KBM-7 (cell line): ENCODE results near the gene CGB1.
"Not testable (repeated sequence)": the region's sequence is repeated elsewhere in the genome, so short reads cannot be mapped to it uniquely, and the experiment has no call there.

Experiments used
- DNase-seq: peaks from one replicate; pipeline ENCODE4 v3.0.0-alpha.2; 2015
- in situ Hi-C: fragments of 300-500 bp; cut with MboI; formaldehyde crosslinking; loops from 2 replicates; pipeline ENCODE4 v1.14.3; 2020; ENCODE audit warnings: low sequenced_read_pairs, low pct_unique_long_range_greater_than_20kb, mixed read lengths

CGB1 gene

DNA sequence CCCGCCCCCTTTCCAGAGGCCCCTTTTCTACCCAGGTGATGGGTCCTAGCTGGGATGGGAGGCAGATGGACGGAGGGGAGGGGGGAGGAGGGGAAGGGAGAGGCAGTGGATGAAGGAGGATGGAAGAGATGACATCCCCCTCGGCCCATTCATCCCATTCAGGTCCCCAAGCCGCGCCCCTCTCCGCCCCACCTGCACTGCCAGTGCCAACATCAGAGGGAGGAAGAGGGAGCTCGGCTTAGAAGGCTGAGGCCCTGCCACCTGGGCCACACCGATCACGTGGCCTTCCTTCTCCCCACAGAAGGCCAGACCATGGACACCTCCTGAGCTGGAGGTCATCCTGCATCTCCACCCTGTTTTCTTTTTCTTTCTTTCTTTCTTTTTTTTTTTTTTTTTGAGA lies 8.0 kb downstream of the CGB1 start:
- in situ Hi-C loops, DNase-seq: not testable (repeated sequence)

DNA sequence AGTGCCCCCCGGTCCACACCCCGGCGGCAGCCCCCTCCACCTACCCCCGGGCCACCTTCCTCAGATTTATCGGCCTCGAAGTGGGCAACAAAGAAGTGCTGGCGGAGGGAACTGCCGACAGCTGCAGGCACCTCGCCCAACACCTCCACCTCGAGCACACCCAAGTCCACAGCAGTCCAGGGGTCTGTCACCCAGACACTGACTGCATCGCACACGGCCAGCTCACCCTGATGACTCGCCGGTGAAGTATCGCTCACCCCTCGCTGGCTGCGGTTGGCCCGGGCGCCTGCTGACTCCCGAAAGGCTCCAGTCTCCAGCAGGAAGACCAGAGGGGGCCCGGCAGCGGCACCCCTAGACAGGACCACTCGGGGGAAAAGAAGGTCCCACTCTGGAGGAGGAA lies 11.1 kb downstream of the CGB1 start:
- DNase-seq, in situ Hi-C loops: not testable (repeated sequence)

DNA sequence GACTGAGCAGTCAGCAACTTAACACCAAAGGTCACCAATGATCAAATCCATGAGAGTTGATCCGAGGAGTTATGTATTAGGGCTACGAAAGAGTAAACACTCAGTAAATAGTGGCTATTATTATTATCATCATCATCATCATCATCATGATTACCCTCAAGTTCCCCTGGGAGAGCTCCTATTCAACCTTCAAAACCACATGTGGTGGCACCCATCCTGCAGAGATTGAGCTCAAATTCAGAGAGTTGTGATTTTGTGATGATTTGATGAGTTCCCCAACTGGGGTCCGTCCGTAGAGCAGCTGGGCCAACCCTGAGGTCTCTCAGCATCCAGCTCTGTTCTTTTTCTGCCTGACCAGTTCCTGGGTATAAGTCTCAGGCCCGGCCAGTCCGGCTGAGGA lies 11.6 kb downstream of the CGB1 start:
- in situ Hi-C loops, DNase-seq: not testable (repeated sequence)

DNA sequence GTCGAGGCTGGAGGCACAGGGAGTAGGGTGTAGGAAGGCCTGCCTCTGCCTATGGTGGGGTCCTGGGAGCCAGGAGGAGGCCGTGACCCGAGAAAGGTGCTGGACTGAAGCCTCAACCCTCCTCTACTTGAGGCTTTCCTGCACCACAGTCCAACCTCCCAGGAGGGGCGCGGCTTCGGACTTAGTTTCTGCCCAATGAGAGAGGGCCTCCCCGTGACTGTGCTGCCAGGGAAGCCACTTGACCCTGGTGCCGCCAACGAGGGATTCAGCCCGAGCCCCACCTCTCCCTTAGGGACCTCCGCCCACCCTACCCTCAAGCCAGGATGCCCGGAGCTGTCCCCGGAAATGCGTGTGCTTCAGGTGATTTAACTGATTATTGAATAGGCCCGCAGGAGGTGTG lies 12.5 kb downstream of the CGB1 start, which contains the start of gene CGB3:
CGB3 (minus strand) TSS at position 101 of the 400 bp plus-strand sequence. CDS start 362 bp downstream, outside the sequence.
- DNase-seq, in situ Hi-C loops: not testable (repeated sequence)

DNA sequence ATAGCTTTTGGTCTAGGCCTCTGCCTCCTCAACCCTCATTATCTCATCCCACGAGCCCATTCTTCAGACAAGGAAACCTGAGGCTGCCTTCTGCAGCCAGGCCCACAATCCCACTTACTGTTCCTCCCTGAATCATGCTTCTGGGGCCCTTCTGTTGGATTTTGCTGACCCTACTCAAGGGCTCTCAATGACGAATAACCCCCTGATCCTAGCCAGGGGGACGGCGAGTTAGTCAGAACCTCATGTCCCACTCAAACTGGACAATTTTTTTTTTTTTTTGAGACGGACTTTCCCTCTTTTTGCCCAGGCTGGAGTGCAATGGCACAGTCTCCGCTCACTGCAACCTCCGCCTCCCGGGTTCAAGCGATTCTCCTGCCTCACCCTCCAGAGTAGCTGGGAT lies 14.6 kb downstream of the CGB1 start:
- in situ Hi-C loops: no loop called here

DNA sequence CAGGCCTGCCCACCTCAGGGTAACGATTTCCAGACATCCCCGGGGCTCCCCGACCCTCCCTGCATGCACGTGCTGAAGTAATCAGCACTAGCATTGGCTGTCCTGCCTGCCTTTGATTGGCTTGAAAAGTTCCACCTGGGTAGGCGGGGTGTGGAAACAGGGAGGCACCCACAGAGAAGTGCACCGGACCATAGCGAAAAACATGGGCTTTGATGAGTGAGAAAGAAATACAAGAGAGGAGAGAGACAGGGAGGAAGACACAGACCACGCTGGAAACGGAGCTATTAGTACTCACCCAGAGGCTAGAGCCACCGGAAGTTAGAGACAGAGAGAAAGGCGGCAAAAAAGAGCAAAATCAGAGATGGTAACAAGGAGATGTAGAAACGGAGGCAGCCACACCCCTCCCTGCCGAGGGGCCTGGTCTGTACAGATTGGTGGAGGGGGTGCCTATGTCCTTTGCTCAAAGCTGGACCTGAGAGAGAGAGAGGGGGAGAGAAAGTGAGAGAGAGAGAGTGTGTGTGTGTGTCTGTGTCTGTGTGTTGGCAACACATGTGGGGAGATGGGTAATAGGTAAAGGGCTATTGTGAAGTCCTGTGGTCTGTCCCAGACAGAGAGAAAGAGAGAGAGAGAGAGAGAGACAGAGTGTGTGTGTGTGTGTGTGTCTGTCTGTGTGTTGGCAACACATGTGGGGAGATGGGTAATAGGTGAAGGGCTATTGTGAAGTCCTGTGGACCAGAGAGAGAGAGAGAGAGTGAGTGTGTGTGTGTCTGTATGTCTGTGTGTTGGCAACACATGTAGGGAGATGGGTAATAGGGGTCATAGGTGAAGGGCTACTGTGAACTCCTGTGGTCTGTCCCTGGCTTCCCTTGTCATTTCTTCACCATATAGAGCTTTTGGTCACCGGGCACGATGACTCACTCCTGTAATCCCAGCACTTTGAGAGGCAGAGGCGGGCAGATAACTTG lies 15.5 kb downstream of the CGB1 start:
- no peak for DNase-seq
- in situ Hi-C loops: no loop called here

More for the DNA sequence above, 14.6 kb downstream of the CGB1 start:
- DNase-seq: no peak

DNA sequence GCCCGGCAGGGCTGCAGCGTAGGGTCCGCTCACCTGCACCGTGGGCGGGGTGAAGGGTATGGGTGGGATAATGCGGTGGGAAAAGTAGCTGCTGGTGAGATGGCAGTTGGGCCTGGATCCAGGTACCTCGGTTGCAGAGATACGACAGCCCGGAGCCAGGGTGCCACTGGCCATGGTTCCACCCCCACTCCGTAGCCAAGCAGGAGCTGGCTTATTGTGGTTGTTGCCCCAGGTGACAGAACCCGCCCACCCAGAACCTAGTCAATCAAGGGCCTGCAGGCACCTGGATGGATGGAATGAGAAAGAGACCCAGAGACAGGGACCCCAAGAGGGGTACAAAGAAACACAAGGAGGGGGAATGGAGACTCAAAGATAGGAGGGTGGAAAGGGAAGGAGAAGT lies 16.4 kb downstream of the CGB1 start:
- DNase-seq: no peak
- in situ Hi-C loops: no loop called here

DNA sequence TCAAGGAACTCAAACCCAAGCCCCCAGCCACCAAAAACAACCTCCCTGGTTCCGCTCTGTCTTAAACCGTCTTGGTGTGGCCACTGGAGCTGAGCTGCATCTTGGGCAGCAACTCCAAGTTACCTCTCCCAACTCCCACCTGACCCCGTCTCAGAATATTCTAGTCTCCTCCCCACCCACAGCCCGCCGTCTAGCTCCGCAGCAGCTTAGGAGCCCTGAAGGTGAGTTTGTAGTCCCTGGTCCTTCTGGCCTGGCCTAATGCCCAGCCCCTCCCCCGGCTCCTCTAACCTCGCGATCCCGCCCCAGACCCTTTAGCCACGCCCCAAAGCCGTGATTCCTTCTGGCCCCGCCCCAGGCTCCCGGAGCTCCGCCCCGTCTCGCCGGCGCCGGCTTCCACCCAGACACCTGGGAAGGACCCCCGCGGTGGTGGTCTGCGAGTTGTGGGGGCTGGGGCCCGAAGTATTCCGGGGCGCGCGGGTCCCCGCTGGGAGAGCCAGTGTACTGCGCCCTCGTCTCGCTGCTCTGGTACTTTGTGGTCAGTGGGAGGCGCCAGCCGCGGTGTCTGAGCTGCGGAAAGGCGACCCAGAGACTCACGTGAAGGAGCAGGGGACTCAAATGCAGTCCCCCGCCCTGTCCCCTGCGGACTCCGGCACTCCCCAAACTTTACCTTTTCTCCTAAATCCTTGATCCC lies 17.3 kb downstream of the CGB1 start:
- peak; percentile 55 for DNase-seq
- in situ Hi-C loops: no loop called here

DNA sequence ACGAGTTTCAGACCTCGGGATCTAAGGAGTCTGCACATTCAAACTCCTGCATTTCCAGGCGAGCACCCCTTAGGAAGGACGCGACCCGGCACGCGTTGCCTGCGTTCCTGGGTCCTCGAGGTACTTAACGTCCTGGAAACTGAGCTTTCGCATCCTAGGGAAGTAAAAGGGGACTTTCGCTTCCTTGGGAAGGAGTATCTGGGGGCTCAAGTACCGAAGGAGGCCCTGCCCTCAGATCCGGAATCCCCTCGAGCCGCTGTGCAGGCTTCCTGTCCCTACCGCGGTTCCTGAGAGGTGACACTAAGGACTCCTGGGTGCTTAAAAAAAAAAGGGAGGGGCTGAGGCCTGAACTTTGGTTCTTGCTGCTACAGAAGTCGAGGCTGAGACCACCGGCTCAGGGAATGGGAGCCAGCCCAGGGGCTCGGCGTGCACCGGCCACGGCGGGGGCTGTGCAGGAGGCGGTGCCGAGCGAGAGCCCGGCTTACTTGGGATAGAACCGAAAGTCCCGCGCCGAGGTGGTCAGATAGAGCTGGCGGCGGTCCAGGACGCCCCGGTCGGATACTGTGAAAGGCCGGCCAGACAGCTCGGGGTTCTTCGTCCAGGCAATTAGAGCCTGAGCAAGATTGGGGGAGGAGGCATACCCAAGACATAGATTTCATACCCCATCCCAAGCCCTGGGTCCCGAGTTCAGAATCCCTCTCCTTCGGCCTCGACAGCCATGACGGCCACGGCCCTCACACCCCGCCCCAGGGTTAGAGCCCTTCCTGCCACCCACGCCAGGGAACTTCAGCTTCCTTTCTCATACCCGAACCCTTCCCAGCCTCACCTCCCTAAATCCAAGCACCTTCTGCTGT lies 18.1 kb downstream of the CGB1 start:
- in situ Hi-C loops: not testable (repeated sequence)

DNA sequence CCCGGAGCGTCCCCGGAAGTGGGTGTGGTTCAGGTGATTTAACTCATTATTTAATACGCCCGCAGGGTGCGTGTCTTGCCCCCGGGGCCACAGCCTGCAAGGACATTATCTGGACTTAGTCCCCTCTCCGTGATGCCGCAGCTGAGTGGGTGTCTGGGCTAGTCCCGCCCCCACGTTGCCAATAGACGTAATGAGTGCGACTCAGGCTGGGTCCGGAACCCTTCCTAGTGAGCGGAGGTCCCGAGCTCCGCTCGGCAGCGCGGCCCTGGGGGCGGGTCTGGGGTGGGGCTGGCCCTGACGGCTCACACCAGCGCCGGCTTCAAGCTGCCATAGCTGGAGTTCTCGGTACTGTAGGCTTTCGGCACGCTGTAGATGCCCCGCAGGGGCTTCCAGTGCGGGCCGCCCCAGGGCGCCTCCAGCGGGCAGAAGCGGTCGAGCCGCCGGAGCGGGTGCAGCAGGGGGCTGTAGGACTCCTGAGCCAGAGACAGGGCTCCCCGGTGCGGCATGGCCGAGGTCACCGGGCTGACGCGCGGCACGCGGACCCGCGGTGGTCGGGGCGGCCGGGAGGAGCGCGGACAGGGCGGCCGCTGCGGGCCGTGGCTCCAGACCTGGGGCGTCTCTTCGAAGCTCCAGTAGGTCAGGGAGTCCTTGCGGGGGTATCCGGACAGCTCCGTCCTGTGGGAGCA lies 18.9 kb downstream of the CGB1 start:
- in situ Hi-C loops: no loop called here

More for the DNA sequence above, 18.1 kb downstream of the CGB1 start:
- DNase-seq: peak; percentile 32

DNA sequence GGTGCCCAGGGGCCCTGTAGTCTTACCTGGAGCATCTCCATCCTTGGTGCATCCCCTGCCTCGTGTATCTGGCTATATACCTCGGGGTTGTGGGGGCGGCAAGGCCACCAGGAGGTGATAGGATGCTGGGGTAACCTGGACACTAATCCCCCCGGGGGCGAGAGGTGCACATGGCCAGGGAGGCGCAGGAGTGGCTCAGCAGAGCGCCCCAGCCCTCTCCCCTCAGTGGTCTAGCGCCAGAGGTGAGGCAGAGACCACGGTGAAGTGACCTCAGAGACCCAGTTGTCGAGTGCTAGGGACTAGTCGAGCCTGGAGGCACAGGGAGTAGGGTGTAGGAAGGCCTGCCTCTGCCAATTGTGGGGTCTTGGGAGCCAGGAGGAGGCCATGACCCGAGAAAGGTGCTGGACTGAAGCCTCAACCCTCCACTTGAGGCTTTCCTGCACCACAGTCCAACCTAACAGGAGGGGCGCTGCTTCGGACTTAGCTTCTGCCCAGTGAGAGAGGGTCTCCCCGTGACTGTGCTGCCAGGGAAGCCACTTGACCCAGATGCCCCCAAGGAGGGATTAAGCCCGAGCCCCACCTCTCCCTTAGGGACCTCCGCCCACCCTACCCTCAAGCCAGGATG lies 19.5 kb downstream of the CGB1 start, which contains the start of gene LHB:
LHB (minus strand) TSS at position 51 of the 625 bp plus-strand sequence; CDS start at position 41, 10 bp downstream.
- no peak for DNase-seq
- in situ Hi-C loops: no loop called here

More for the DNA sequence above, 18.9 kb downstream of the CGB1 start:
- DNase-seq: peak; percentile 64

DNA sequence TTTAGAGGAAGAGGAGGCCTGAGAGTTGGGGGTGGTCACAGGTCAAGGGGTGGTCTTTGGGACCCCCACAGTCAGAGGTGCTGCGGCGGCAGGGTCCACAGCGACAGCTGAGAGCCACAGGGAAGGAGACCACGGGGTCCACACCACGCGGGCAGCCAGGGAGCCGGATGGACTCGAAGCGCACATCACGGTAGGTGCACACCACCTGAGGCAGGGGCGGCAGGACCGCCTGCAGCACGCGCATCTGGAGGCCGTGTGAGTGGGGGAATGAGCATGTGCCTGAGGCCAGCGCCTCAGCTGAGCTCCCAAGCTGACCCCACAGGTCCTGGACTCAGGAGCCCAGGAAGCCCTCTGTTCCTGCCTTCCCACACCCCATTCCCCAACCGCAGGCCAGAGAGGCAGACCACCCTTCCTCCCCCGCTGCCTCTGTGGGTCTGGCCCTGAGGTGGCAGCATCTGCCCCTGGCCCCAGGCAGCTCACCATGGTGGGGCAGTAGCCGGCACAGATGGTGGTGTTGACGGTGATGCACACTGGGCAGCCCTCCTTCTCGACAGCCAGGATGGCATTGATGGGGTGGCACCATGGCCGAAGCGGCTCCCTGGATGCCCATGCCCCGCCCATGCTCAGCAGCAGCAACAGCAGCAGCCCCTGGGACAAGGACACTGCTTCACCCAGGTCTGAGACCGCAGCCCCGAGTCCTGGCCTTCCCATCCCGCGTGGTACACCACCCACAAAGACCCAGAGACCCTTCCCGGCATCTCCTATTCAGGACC lies 20.4 kb downstream of the CGB1 start:
- no peak for DNase-seq
- in situ Hi-C loops: no loop called here

DNA sequence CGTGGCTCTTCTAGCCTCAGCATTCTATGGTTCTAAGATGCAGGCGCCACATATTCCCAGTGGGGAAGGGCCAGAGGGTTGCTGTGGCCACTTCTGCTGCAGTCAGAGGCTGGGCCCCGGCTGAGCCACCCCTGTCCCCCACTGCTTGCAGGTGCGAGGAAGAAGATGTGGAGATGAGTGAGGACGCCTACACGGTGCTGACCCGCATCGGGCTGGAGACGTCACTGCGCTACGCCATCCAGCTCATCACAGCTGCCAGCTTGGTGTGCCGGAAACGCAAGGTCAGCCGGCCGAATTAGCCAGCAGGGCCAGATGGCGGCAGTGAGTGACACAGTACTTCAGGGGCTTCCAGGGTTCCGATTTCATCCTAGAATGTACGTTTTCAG lies 21.8 kb downstream of the CGB1 start:
- in situ Hi-C loops: no loop called here
- DNase-seq: no peak

DNA sequence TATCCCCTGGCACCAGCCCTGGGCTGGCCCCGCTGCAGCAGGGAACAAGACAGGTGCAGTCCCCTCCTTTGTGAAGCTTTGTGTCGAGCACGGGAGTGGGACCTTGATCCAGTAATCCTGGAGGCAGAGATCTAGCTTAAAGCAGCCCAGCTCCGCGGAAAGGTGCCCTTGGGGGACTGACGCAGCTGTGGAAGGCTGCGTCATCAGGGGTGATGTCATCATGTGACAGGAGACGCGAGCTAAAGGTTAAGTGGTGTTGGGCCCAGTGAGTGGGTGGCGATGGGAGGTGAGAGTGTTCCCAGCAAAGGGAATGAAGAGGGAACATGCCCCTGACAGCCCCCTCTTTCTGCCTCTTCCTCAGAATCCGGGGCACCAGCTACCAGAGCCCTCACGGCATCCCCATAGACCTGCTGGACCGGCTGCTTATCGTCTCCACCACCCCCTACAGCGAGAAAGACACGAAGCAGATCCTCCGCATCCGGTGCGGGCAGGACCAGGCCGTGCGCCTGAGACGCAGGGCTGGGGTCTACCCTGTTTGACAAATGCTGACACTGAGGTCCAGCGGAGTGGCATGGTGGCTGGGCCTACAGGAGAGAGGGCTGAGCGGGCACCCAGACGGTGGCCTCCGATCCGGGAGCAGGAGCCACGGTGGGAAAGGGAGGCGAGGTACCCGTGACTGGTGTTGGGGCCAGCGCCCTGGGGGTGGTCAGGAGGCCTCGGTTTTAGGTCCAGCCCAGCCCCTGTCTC lies 22.4 kb downstream of the CGB1 start:
- no peak for DNase-seq
- in situ Hi-C loops: no loop called here

DNA sequence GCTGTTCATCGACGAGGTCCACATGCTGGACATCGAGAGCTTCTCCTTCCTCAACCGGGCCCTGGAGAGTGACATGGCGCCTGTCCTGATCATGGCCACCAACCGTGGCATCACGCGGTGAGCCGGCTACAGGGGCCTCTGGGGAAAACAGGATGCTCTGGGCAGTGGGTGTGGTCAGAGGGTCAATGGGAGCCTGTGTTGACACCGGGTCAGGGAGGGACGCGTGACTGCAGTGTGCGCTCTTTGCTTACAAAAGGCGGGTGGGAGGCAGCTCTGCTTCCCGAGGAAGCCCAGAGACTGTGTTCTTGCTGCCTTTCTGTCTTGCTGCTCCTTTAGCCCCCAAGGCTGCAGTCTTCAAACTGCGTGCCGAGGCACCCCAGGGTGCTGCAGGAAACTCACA lies 25.5 kb downstream of the CGB1 start:
- no peak for DNase-seq
- in situ Hi-C loops: no loop called here

DNA sequence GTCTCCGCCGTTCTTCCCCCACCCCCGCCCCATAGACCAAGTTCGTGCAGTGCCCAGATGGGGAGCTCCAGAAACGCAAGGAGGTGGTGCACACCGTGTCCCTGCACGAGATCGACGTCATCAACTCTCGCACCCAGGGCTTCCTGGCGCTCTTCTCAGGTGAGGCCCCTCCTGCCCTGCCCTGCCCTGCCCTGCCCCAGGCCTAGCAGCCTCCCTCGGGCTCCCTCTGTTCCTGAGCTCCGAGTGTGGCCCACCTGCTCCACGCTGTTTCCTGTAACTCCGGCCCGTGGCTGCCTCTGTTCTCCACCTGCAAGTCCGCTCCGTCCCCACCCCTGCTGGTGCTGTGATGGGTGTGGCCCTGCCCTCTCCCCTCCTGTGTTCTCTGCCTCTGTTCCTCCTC lies 26.2 kb downstream of the CGB1 start:
- in situ Hi-C loops: no loop called here
- no peak for DNase-seq

DNA sequence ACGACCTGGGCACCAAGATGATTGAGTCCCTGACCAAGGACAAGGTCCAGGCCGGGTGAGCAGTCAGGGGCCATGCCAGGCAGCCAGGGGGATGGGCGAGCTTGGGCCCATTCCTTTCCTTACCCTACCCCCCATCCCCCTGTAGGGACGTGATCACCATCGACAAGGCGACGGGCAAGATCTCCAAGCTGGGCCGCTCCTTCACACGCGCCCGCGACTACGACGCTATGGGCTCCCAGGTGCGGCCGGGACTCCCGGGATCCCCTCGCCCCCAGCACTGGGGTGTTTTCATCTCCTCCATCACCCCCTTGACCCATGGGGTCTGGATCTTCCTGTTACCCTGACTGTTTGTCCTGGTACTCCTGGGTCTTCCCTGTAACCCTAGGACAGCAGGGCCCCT lies 26.9 kb downstream of the CGB1 start:
- DNase-seq: no peak
- in situ Hi-C loops: no loop called here
